WTC11 (cell line): ENCODE measurements around the gene NOBOX.
"Not testable (repeated sequence)": the region's sequence is repeated elsewhere in the genome, so short reads cannot be mapped to it uniquely, and the experiment has no call there.

Experiments
- CTCF ChIP-seq: fragments of 200-600 bp; IDR thresholded peaks from 2 replicates; pipeline ENCODE4 v1.8.0; 2022; ENCODE audit warnings: antibody characterized with exemption
- GABPB1 ChIP-seq: sonication (generic); formaldehyde crosslinking; IDR thresholded peaks from 2 replicates; pipeline ENCODE4 v1.8.1; 2023; ENCODE audit warnings: mild to moderate bottlenecking, missing genetic modification reagents
- NFE2L1 ChIP-seq: sonication (generic); formaldehyde crosslinking; IDR thresholded peaks from 2 replicates; pipeline ENCODE4 v1.8.1; 2023; ENCODE audit warnings: missing genetic modification reagents
- RELA ChIP-seq: sonication (generic); formaldehyde crosslinking; IDR thresholded peaks from 2 replicates; pipeline ENCODE4 v1.8.1; 2022; ENCODE audit warnings: missing genetic modification reagents, mild to moderate bottlenecking, borderline replicate concordance
- STAT6 ChIP-seq: sonication (generic); formaldehyde crosslinking; conservative IDR thresholded peaks from 2 replicates; pipeline ENCODE4 v1.8.1; 2023; ENCODE audit warnings: mild to moderate bottlenecking, low read depth, missing genetic modification reagents, moderate library complexity
- ZNF317 ChIP-seq: sonication (generic); formaldehyde crosslinking; IDR thresholded peaks from 2 replicates; pipeline ENCODE4 v1.8.1; 2023; ENCODE audit warnings: low read depth, mild to moderate bottlenecking, moderate library complexity, missing genetic modification reagents, borderline replicate concordance
- TF ChIP-seq, protein P1 (sequence below): sonication (generic); formaldehyde crosslinking; IDR thresholded peaks from 2 replicates; pipeline ENCODE4 v1.8.0; 2022; ENCODE audit warnings: mild to moderate bottlenecking, missing genetic modification reagents

GRCh38 chr7:144355176-144355822 is 48.2 kb downstream of the NOBOX start, which contains the start of gene ARHGEF5:
- not testable (repeated sequence) for TF ChIP-seq RELA (CRISPR knock-in tag); CTCF; GABPB1 (CRISPR knock-in tag); ZNF317 (CRISPR knock-in tag); NFE2L1 (CRISPR knock-in tag); STAT6 (CRISPR knock-in tag)
- TF ChIP-seq, protein P1, sequence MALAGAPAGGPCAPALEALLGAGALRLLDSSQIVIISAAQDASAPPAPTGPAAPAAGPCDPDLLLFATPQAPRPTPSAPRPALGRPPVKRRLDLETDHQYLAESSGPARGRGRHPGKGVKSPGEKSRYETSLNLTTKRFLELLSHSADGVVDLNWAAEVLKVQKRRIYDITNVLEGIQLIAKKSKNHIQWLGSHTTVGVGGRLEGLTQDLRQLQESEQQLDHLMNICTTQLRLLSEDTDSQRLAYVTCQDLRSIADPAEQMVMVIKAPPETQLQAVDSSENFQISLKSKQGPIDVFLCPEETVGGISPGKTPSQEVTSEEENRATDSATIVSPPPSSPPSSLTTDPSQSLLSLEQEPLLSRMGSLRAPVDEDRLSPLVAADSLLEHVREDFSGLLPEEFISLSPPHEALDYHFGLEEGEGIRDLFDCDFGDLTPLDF = not testable (repeated sequence)
